Right hindlimb (tissue), 1 donor: Measurements from ENCODE around the gene URM1.

Experiments used
- DNase-seq: peaks from one replicate; pipeline ENCODE4 v3.0.0-alpha.2; 2018

URM1 gene

DNA sequence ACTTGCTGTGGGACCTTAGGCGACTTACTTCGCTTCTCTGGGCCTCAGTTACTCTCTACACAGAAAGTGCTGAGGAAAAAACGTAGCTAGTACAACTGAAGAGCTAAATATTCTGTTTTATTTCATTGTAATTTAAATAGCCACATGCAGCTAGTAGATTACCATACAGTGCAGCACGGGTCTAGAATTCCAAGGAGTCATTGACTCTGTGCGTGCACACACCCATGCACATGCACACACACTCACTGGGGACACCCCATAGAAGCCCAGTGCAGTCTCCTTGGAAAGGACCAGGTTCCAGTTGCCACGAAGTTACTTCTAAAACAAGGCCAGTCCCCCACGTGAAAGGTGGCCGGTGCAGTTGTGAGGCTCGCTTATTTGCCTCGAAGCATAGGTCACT lies 17.0 kb downstream of the URM1 start:
- DNase-seq: no peak

- no peak for DNase-seq
Observed at GRCh38 chr9:128389395-128390149, 18.4 kb downstream of the URM1 start.

DNA sequence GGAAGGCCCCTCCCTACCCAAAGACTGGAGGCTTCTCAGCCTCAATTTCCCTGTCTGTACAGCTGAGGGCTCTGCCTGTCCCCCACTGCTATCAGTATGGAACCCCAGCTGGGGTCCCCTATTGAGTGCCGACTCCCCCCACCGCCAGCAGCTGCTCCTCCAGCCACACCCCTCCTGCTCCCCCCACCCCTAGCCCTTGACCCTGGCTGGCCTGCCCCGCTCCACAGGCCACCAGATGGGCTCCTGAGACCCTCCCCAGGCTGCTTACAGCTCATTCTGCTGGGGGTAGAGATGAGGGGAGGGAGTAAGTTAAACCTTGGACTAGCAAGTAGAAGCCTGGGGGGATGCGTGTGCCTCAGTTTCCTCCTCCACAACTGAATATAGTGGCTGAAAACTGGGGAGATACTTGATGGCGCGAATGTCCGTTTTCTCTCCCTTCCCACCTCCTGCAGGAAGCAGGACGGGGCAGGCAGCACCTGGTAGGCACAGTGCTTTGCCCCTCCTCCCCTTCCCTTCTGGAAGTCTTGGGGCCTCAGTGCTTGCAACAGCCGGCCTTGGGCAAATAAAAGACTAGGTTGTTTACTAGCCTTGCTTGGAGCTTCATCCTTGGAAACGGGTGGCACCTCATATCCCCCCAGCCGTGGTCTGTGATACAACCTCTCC lies 19.1 kb downstream of the URM1 start:
- DNase-seq: no peak

GRCh38 chr9:128390813-128391711 lies 19.9 kb downstream of the URM1 start:
- DNase-seq: no peak

DNA sequence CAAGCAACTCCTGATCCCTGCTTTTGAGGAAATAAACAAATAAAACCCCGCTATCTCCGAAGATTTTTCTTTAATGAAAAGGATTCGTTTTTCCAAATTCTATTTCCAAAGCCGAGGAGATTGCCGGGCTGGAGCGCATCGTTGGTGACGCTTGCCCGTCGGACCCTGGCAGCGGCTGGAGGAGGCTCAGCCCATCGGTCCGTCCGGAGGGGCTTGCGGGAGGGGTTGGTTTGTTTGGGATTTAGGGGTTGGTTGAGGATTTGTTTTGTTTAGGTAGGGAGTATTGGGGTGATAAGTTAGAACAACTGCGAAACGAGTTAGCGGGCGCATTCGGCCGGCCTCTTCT lies 20.8 kb downstream of the URM1 start:
- no peak for DNase-seq

GRCh38 chr9:128392302-128393144 lies 21.3 kb downstream of the URM1 start:
- no peak for DNase-seq

DNA sequence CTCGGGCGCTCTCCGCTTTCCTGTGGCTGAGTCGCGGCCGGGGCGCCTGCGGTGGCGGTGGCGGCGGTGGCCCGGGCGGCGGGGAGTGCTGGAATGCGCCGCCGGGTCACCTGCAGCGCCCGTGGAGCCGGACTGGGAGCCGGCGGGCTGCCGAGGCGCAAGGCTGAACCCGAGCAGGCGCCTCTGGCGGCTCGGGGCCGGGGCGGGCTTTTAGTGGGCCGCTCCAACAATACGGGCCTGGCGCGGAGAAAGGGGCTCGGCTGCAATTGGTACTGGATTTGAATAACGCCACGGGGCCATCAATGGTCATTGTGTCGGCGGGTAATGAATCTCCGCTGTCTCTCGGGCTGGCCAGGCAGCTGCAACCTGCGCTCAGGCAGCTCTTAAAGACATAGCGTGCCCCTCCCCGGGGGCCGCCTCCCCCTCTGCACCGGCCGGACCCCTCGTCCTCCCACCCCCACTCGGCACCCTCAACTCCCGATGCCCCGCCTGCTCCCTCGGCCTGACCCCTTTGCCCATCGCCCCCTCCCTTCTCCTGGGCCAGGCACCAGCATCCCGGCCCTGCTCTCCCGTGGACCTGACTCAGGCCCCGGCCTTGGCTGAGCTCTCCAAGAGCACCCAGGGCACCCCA lies 22.1 kb downstream of the URM1 start:
- DNase-seq: no peak

DNA sequence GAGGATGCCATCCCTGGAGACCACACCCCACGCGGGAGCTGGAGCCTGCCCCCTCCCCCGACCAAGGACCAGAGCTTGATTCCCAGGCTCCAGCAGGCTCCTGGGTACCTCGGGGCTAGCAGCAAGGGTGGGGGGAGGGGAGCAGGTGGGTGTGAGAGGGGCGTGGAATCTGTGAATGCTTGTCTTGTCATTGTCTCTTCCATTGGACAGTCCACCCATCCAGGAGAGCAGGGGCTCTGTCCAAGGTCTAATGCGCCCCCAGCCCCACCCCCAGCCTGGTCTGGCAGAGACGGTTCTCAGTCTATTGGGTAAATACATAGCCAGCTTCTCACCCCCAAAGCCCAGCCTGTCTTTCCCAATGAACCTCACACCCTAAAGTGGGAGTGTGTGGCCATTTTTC lies 22.8 kb downstream of the URM1 start:
- no peak for DNase-seq

GRCh38 chr9:128394379-128395168 lies 23.4 kb downstream of the URM1 start:
- DNase-seq: no peak

GRCh38 chr9:128396970-128397613 lies 25.9 kb downstream of the URM1 start:
- DNase-seq: no peak

DNA sequence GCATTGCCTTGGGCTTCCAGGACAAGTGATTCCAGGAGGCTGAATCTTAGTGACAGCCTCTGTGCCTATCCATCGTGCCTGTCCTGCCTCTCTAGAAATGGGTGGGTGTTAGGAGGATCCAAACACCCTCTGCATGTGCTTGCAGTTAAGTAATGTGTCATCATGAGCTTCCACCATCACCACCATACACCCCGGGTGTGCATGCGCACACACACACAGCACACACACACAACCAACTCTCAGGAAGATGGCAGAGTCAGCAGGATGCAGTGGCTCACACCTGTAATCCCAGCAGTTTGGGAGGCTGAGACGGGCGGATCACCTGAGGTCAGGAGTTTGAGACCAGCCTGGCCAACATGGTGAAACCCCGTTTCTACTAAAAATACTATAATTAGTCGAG lies 26.7 kb downstream of the URM1 start:
- no peak for DNase-seq

GRCh38 chr9:128399861-128400260 lies 28.7 kb downstream of the URM1 start:
- peak; percentile 55 for DNase-seq

- DNase-seq: no peak
Observed at GRCh38 chr9:128404560-128404959, 33.4 kb downstream of the URM1 start.

DNA sequence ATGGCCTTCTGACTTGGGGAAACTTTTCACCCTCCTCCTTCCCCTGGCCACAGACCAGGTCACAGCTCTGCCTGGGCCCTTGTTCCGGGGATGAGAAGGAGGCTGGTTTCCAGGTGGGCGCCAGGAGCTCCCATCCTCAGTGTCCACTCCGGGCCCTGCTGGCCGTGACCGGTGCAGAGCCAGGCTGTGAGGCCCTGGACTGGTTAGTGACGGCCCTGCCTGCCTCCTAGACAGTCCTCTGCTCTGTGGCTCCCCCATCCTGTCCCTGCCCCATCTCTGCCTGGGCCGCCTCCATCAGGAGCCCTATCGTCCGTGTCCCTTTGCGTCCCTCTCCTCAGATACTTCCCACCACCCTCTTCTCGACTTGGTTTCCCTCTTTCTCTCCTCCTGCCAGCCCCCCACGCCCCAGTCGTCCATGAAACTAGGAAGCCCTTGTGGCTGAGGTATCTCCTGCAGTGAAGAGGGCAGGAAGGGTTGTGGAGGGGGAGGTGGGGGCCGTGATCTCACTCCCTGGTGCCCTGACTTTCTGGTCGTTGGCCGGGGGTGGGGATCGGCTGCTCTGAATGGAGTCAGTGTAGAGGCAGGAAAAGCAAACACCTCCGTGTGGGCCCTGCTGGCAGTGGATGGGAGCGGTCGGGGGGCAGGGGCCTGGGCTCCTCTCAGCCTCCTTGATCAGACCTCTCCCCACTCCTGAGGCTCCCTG lies 34.1 kb downstream of the URM1 start:
- no peak for DNase-seq

GRCh38 chr9:128405780-128406171 lies 34.6 kb downstream of the URM1 start:
- DNase-seq: no peak

DNA sequence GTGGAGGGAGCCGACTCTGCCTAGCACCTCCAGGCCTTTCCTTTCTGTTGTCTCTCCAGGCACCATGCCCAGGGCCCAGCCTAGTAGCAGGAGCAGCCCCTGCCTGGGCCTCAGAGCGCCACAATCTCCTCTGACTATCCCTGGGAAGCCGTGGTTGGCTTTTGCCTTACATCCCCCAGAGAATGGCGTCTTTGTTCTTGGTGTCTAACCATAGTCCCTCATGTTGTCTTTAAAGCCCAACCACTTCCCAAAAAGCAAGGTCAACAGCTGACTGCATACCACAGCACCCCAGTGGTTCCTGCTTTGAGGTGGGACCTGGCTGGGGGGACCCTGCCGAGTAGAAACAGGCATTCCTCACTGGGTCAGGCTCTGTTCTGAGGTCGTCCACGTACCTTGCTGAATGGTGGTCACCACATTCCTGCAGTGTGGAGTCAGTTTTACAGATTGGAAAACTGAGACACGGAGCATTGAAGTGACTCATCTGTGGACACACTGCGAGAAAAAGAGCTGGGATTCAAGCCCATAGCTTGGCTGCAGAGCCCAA lies 35.7 kb downstream of the URM1 start:
- no peak for DNase-seq

DNA sequence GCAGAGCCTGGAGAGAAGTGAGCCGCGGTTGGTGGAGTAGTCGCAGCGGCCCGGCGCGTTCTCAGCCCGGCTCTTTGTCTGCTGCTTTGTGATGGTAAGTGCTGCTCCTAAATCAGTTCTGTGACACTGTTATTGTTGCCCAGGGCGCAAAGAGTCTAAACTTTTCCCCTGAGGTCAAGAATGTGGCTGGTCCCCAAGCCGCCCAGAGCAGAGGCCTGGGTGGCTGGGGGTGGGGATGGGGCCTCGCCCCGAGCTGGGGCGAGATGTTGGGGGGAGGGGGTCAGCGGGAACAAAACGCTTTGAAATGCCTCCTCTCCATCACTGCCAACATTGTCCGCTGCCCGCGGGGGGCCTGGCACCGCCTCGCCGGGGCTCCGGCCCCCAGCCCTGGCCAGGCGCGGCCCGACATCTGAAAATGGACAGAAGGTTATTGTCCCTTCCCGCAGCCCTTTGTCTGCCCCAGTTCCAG lies 37.8 kb downstream of the URM1 start:
- no peak for DNase-seq

DNA sequence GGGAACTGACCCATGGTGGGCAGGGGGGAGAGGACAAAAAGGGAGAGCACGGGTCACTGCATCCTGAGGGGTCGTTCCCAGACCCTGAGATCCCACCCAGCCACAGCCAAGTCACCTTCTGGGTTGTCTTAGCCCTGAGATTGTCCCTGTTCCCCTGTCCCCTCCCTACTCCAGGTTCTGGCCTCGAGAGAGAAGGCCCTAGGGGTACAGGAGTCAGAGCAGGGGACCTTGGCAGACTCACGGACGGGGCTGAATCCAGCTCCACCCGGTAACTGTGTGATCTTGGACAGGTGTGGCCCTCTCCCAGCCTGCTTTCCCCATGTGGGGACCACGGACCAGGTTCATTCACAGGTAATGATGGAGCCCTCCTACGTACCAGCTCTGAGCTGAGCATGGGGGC lies 38.3 kb downstream of the URM1 start:
- DNase-seq: no peak

- peak; percentile 53 for DNase-seq
Observed at GRCh38 chr9:128409978-128410377, 38.8 kb downstream of the URM1 start.
